Stomach (tissue), 19 donors: ENCODE measurements around the gene ENPP4. TPM values are rescaled to one million over a fixed set of nuclear protein-coding genes. Genes with fewer than 3 reads are reported as not detected.
"Not testable (repeated sequence)": the region's sequence is repeated elsewhere in the genome, so short reads cannot be mapped to it uniquely, and the experiment has no call there.

Source experiments
- DNase-seq, 2 donors: peaks; one replicate each; pipeline versions ENCODE4 v3.0.0 to v3.0.0-alpha.2; 2013 to 2019
- H3K27ac ChIP-seq, 5 donors: fragments of 200-600 bp in 4 of 5; sonication (generic) in 4 of 5; one replicate each; pipeline ENCODE4 v1.5.1; 2013 to 2019; ENCODE audit warnings: mild to moderate bottlenecking in 1 of 5, moderate library complexity in 1 of 5
- H3K27me3 ChIP-seq, 3 donors: fragments of 200-600 bp; sonication (generic); one replicate each; pipeline ENCODE4 v1.5.1; 2017 to 2019; ENCODE audit warnings: mixed run types in 1 of 3
- H3K36me3 ChIP-seq, 4 donors: fragments of 200-600 bp; sonication (generic); 1 replicate in 3 of 4; 2 replicates in 1 of 4; pipeline ENCODE4 v1.5.1; 2016 to 2019
- H3K4me1 ChIP-seq, 4 donors: fragments of 200-600 bp; sonication (generic); one replicate each; pipeline ENCODE4 v1.5.1; 2016 to 2019
- H3K4me3 ChIP-seq, 4 donors: fragments of 200-600 bp; sonication (generic) in 3 of 4; one replicate each; pipeline ENCODE4 v1.5.1; 2016 to 2019; ENCODE audit warnings: mild to moderate bottlenecking in 1 of 4
- H3K9me3 ChIP-seq, 4 donors: fragments of 200-600 bp; sonication (generic); one replicate each; pipeline ENCODE4 v1.5.1; 2016 to 2019
- CTCF ChIP-seq, 7 experiments: fragments of 450-650 bp in 4 of 7; fragments of 200-600 bp in 3 of 7; sonication (generic) in 3 of 7; IDR thresholded peaks; one replicate each; pipeline ENCODE4 v1.5.1; 2016 to 2019; ENCODE audit warnings: antibody characterized with exemption in 7 of 7, control low read depth in 2 of 7, mild to moderate bottlenecking in 1 of 7
- EP300 ChIP-seq: sonication (generic); formaldehyde crosslinking; IDR thresholded peaks from one replicate; pipeline ENCODE4 v1.6.1; 2017; ENCODE audit warnings: antibody characterized with exemption
- POLR2A ChIP-seq, 4 donors: fragments of 450-650 bp; IDR thresholded peaks; one replicate each; pipeline ENCODE4 v1.6.1; 2016; ENCODE audit warnings: antibody characterized with exemption in 4 of 4, control low read depth in 2 of 4, mild to moderate bottlenecking in 1 of 4, moderate library complexity in 1 of 4
- POLR2AphosphoS5 ChIP-seq, 3 donors: sonication (generic); formaldehyde crosslinking; IDR thresholded peaks; one replicate each; pipeline ENCODE4 v1.6.1; 2016; ENCODE audit warnings: antibody characterized with exemption in 3 of 3
- WGBS, 5 donors: extraction: QIAGEN DNeasy Blood & Tissue Kit in 3 of 5; methylation state at CpG; one replicate each; pipeline versions ENCODE4 v1.1.5 to v1.1.7; 2013 to 2018; 5-methylcytosine and 5-hydroxymethylcytosine counted together
- intact Hi-C: fragments of 100-400 bp; cut with DNase I; formaldehyde crosslinking; loops from one replicate; pipeline ENCODE4 v1.15.1; 2023; ENCODE audit warnings: low total_unique reads
- long read RNA-seq, 10 donors: transcript quantifications; one replicate each; lab custom pipeline, GENCODE V29; 2026
- polyA plus RNA-seq, 3 donors: library from polyadenylated mRNA; stranded (reverse); fragments of 200-250 nt; gene quantifications; one replicate each; pipeline ENCODE4 v1.2.3, GENCODE V29; 2013
- total RNA-seq, 5 donors: library from RNA; depleted of rRNA; stranded (reverse); fragments of >200 nt; gene quantifications; one replicate each; pipeline versions ENCODE4 v1.1.0 to v1.2.3, GENCODE V29; 2014 to 2016
- donor health status: healthy with polysubstance abuse.
- donor health status: Bipolar disorder and iron deficiency.
- donor health status: healthy.

The ENPP4 gene
- total RNA-seq (10 to 100 TPM in 3 of 5 donors, 1 to 10 TPM in 2; 2.6 to 24.6 (median 13.8) TPM), polyA plus RNA-seq (1 to 10 TPM; 2.3 to 4.7 (median 3.8) TPM)
- long read RNA-seq, donor 1, full-length matches to known transcripts, result 1 of 1 reads
- long read RNA-seq, donor 1, partial matches to known transcripts, result 0 of 1 reads
- long read RNA-seq, donor 1, other reads (novel, unspliced or antisense), result 0 of 1 reads
- long read RNA-seq, donor 2, full-length matches to known transcripts, result 2 of 2 reads
- long read RNA-seq, donor 2, partial matches to known transcripts, result 0 of 2 reads
- long read RNA-seq, donor 2, other reads (novel, unspliced or antisense), result 0 of 2 reads
- long read RNA-seq, donor 3, full-length matches to known transcripts, result 1 of 1 reads
- long read RNA-seq, donor 3, partial matches to known transcripts, result 0 of 1 reads
- long read RNA-seq, donor 3, other reads (novel, unspliced or antisense), result 0 of 1 reads
- long read RNA-seq, donor 4, result 0 reads
- long read RNA-seq, donor 5, full-length matches to known transcripts, result 1 of 1 reads
- long read RNA-seq, donor 5, partial matches to known transcripts, result 0 of 1 reads
- long read RNA-seq, donor 5, other reads (novel, unspliced or antisense), result 0 of 1 reads
- long read RNA-seq, donor 6, full-length matches to known transcripts, result 11 of 11 reads
- long read RNA-seq, donor 6, partial matches to known transcripts, result 0 of 11 reads
- long read RNA-seq, donor 6, other reads (novel, unspliced or antisense), result 0 of 11 reads
- long read RNA-seq, donor 7, full-length matches to known transcripts, result 4 of 4 reads
- long read RNA-seq, donor 7, partial matches to known transcripts, result 0 of 4 reads
- long read RNA-seq, donor 7, other reads (novel, unspliced or antisense), result 0 of 4 reads
- long read RNA-seq, donor 8, full-length matches to known transcripts, result 1 of 1 reads
- long read RNA-seq, donor 8, partial matches to known transcripts, result 0 of 1 reads
- long read RNA-seq, donor 8, other reads (novel, unspliced or antisense), result 0 of 1 reads
- long read RNA-seq, donor 9, result 0 reads
- long read RNA-seq, donor 10, full-length matches to known transcripts, result 3 of 3 reads
- long read RNA-seq, donor 10, partial matches to known transcripts, result 0 of 3 reads
- long read RNA-seq, donor 10, other reads (novel, unspliced or antisense), result 0 of 3 reads

GRCh38 chr6:46129629-46130511, at the start of gene ENPP4:
TSS of gene ENPP4 (plus strand) at chr6:46129989. CDS start at chr6:46139584, 9,595 bp downstream.
- Histone ChIP-seq H3K9me3 (no peaks in the 10 kb centered on the region), H3K27ac (peak within 1 kb of the TSS; percentile 73 to 90 (median 81)), H3K27me3 (no peaks in the 10 kb centered on the region), H3K36me3 (no peaks in the 10 kb centered on the region), H3K4me1 (peaks cover 0 to 48% (median 32%) of the 10 kb centered on the region in 4 donors), H3K4me3 (peak within 1 kb of the TSS; percentile 60 to 85 (median 72))
- 0 to 1% (median 0%) methylated on average over 32 to 61 of the region's 61 CpGs for WGBS, 5 donors
- TF ChIP-seq POLR2A (IDR thresholded peaks at IDR 0.05), result peak in 2 of 4 donors; percentile 47 to 50
- TF ChIP-seq CTCF (IDR thresholded peaks at IDR 0.05), result peak in 1 of 7 experiments; percentile 5
- peak; percentile 56 to 84 (median 78) for TF ChIP-seq POLR2AphosphoS5 (IDR thresholded peaks at IDR 0.05)
- no peak for TF ChIP-seq EP300
- DNase-seq, result peak; percentile 91 to 97
- intact Hi-C loops, result no loop called here

GRCh38 chr6:46080111-46080510, 49.7 kb upstream of the ENPP4 start:
- intact Hi-C loops, result no loop called here
- H3K27me3 ChIP-seq, result peaks cover 0 to 48% (median 7%) of the 10 kb centered on the region in 3 donors

GRCh38 chr6:46085688-46086087, 44.1 kb upstream of the ENPP4 start:
- WGBS, 5 donors, result 71 to 87% (median 83%) methylated on average over 9 to 10 of the region's 10 CpGs
- H3K9me3 ChIP-seq, H3K4me3 ChIP-seq, intact Hi-C loops, H3K36me3 ChIP-seq, H3K4me1 ChIP-seq, H3K27ac ChIP-seq, DNase-seq: not testable (repeated sequence)
- H3K27me3 ChIP-seq, result peaks cover 0 to 50% (median 4%) of the 10 kb centered on the region in 3 donors

More at GRCh38 chr6:46080111-46080510, 49.7 kb upstream of the ENPP4 start:
- no peaks in the 10 kb centered on the region for H3K36me3 ChIP-seq
- H3K27ac ChIP-seq, result no peak overlapping the region
- H3K9me3 ChIP-seq, result no peaks in the 10 kb centered on the region
- 29 to 78% (median 32%) methylated on average over 4 of the region's 4 CpGs for WGBS, 5 donors
- TF ChIP-seq POLR2A (IDR thresholded peaks at IDR 0.05) (no peak), POLR2AphosphoS5 (IDR thresholded peaks at IDR 0.05) (no peak), EP300 (no peak), CTCF (IDR thresholded peaks at IDR 0.05) (no peak)
- DNase-seq, result no peak
- H3K4me3 ChIP-seq, result no peak overlapping the region
- peaks cover 0 to 19% (median 7%) of the 10 kb centered on the region in 4 donors for H3K4me1 ChIP-seq
